Stimulated activated CD8-positive, alpha-beta memory T cell treated with anti-CD3 and anti-CD28 coated beads, Interleukin-15, amount 100 ng/mL, for 1 hour (primary cell): ENCODE data around the gene KRT13.
"Not testable (repeated sequence)": the region's sequence is repeated elsewhere in the genome, so short reads cannot be mapped to it uniquely, and the experiment has no call there.

ENCODE experiments used
- DNase-seq: peaks from one replicate; pipeline ENCODE4 v3.0.0-alpha.2; 2020; ENCODE audit warnings: low read depth

Gene KRT13

GRCh38 chr17:41505007-41505808 is at the start of gene KRT13:
Gene KRT13, minus strand, starts transcription at chr17:41505612. Its CDS starts 62 bp downstream, at chr17:41505550.
- no peak for DNase-seq

GRCh38 chr17:41553987-41554680 is 48.7 kb upstream of the KRT13 start:
- DNase-seq: no peak

DNA sequence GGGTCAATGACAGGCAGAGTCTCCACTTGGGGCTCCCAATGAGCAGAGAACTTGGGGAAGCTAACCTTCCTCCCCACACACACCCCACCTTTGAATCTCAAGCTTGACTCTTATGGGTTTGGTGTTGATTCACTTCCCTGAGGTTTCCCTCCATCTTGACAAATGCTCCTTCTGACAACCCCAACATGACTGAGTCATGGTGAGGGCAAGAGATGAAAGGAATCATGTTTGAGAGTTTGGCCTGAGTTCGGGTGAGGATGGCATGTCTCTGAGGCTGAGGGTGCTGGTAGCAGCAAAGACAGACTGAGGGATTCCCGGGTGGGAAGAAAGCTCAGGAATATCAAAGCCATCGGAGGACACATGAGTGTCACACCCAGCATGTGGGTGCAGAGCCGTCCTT is 47.8 kb upstream of the KRT13 start:
- no peak for DNase-seq

- DNase-seq: no peak
These were observed 47.0 kb upstream of the KRT13 start for GRCh38 chr17:41552455-41552854.

- DNase-seq: no peak
These were observed 46.0 kb upstream of the KRT13 start for GRCh38 chr17:41551365-41551764.

DNA sequence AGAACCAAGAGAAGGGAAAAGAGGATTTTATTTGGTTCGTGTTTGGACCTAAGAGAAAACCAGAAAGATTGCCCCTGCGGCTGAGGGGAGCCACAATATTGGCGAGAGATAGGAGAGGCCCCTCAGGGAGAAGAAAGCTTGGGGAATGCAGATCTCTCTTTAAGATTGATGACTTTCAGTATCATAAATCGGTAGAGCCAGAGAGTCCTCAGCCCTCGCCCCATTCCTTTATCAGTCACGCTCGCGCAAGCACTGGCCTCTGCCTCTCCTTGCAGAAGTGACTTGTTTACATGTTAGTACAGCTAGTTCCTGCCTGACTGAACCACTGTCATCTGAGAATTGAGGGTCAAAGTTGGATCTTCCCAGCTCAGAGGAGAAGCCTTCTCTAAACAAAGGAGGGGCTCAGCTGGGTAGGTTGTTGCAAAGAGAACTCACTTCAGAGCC is 44.2 kb upstream of the KRT13 start:
- no peak for DNase-seq

GRCh38 chr17:41548844-41549595 is 43.6 kb upstream of the KRT13 start:
- peak; percentile 77 for DNase-seq

GRCh38 chr17:41547921-41548843 is 42.8 kb upstream of the KRT13 start:
- DNase-seq: peak; percentile 4

- no peak for DNase-seq
These were observed 42.0 kb upstream of the KRT13 start for GRCh38 chr17:41547378-41547841.

DNA sequence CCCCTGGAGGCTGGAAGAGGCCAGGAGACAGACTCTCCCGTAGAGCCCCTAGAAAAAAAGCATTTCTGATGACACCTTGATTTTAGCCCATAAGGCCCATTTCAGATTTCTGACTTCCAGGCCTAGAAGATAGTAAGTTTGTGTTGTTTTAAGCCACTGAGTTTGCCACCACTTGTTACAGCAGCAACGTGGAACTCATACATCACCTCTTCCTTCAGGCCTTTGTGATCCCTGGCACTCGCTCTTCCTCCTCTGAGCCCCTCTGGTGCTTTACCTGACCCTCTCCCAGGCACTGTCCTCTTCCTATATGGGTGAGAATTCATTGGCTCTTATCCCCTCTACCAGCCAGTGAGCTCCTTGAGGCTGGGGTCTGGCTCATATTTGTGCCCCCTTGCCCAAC is 41.4 kb upstream of the KRT13 start:
- no peak for DNase-seq

GRCh38 chr17:41545829-41546410 is 40.5 kb upstream of the KRT13 start:
- DNase-seq: no peak

DNA sequence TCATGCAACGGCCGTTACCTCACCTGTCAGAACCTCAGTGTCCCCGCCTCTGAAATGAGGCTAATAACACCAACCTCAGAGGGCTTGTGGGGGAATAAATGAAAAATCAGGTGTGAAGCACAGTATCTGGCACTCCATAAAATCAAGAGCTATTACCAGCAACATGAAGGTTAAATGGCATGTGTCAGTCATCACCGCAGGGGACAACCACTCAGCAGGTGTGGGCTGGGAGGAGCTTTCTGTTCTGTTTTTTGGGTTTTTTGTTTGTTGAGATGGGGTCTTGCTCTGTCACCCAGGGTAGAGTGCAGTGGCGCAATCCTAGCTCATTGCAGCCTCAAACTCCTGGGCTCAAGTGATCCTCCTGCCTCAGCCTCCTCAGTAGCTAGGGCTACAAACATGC is 39.5 kb upstream of the KRT13 start:
- DNase-seq: no peak

- no peak for DNase-seq
These were observed 39.1 kb upstream of the KRT13 start for GRCh38 chr17:41544491-41544892.

- not testable (repeated sequence) for DNase-seq
These were observed 37.4 kb upstream of the KRT13 start for GRCh38 chr17:41542786-41543185.

GRCh38 chr17:41542357-41542756 is 36.9 kb upstream of the KRT13 start:
- DNase-seq: no peak

- no peak for DNase-seq
These were observed 35.7 kb upstream of the KRT13 start for GRCh38 chr17:41540921-41541625.

DNA sequence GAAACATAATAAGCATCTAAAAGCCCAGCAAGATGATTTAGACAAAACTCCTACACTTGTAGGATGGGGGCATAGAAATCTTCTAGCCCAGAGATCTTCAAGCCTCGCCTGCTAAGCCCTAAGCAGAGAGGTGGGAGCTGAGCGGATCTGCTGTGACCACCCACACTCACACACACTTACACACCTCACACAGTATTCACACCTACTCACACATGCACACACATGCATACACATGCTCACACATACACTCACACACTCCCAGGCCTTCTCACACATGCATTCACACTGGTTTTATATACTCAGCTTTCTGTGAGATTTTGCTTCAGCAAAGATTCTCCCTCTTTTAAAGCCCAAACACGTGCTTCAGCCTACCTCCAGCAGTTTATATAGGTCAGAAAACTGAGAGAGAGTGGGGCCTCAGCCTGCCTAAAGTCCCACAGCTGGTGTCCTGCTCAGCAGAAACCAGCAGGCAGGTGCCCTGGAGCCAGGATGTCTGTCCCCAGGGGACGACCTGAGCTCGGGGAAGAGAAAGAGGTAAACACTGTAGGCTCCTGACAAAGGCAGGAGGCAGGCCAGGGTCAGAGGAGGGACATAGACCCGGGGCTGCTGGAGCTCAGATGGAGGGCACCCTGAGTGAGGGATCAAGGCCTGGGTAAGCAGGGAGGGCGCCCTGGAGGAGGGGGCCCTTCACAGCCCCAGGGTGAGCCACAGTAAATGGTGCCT is 34.7 kb upstream of the KRT13 start:
- DNase-seq: no peak

DNA sequence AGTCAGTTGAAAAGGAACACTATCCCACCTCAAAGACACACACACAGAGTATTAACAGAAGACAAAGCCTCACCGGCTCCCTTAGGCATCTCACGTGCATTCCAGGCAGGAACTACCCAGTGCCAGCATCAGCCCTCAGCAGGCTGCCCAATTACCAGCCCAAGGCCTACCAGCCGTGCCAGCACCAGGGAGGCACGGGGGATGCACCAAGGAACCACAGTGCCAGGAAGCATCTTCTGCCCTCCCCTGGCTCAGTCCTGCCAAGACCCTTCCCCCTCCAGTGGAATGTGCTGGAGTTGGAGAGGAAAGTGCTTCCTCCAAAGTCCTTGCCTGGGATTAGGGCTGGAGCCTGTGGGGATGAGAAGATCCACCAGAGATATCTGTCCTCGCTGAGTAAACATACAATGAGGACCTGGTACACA is 33.7 kb upstream of the KRT13 start:
- no peak for DNase-seq

DNA sequence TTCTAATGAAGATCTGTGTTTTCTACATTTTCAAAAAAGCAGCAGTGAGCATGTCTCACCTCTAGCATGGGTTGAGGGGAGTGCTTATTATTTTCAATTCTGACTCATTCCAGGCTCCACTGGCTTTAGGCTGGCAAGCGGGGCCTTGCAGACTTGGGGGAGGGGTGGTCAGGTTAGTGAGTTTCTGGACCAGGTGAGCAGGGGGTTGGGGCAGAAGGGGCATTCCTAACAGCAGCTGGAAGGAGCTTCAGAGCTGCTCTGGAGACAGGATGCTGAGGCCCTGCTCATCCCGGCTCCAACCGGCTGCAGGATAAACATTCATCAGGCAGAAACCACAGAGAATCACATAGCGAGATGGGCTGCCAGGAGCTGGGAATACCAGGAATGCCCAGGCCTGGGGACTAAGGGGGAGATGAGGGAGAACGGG is 33.2 kb upstream of the KRT13 start:
- no peak for DNase-seq

- DNase-seq: no peak
These were observed 32.6 kb upstream of the KRT13 start for GRCh38 chr17:41537990-41538389.
